Activated CD4-positive, alpha-beta T cell treated with anti-CD3 and anti-CD28 coated beads, Interleukin-2, amount 10 ng/mL, durations not matched to agents 7 days and 5 days (primary cell): ENCODE results near the gene PTPRG. TPM values are rescaled to one million over a fixed set of nuclear protein-coding genes. Genes with fewer than 3 reads are reported as not detected.

ENCODE experiments used
- CTCF ChIA-PET: fragments of 350-600 bp; sonication (Branson Sonifier 250); formaldehyde crosslinking; loops from one replicate; lab custom pipeline; 2021; ENCODE audit warnings: antibody characterized with exemption; lab: Charles Lee
- POLR2A ChIA-PET: fragments of 350-600 bp; sonication (Branson Sonifier 250); formaldehyde crosslinking; loops from one replicate; lab custom pipeline; 2021; ENCODE audit warnings: antibody characterized with exemption; lab: Charles Lee
- DNase-seq: peaks from one replicate; pipeline ENCODE4 v3.0.0-alpha.2; 2020
- H3K27ac Mint-ChIP-seq: one replicate; pipeline ENCODE4 v1.8.0; 2021; ENCODE audit warnings: mild to moderate bottlenecking, moderate library complexity, mixed read lengths
- H3K27me3 Mint-ChIP-seq: one replicate; pipeline ENCODE4 v1.8.0; 2021; ENCODE audit warnings: mixed read lengths
- H3K36me3 Mint-ChIP-seq: one replicate; pipeline ENCODE4 v1.8.0; 2021; ENCODE audit warnings: low read depth, mixed read lengths
- H3K4me1 Mint-ChIP-seq: one replicate; pipeline ENCODE4 v1.8.0; 2021; ENCODE audit warnings: mixed read lengths
- H3K4me3 Mint-ChIP-seq: one replicate; pipeline ENCODE4 v1.8.0; 2021; ENCODE audit warnings: mild to moderate bottlenecking, moderate library complexity, mixed read lengths
- H3K9me3 Mint-ChIP-seq: one replicate; pipeline ENCODE4 v1.8.0; 2021; ENCODE audit warnings: mixed read lengths
- total RNA-seq, 2 experiments: library from RNA; stranded (reverse); gene quantifications; one replicate each; pipeline ENCODE4 v1.2.3, GENCODE V29; 2021

Gene PTPRG
- total RNA-seq, 2 experiments from 2014 or later = not detected

DNA sequence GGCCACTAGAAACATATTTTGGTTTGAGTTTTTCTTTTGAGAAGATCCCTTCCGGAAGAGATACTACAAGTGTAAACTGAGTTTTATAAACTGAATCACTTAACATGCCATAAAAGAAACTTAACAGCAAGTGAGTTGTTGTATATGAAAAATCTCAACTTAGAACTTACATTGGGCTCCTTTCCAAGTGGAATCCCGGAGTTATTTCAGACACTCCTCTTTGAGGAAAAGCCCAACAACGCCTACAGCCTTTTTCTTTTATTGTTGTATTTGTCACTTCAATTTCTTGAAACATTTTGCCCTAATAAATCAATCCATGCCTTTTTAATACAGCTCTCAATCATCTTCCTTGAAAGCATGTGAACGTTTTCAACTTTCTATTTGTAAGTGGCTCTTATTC is 674.6 kb downstream of the PTPRG start:
- Mint-ChIP-seq H3K27ac (no peak overlapping the region), H3K4me1 (no peaks in the 10 kb centered on the region), H3K27me3 (peaks cover 13% of the 10 kb centered on the region), H3K9me3 (no peaks in the 10 kb centered on the region), H3K36me3 (no peaks in the 10 kb centered on the region), H3K4me3 (no peak overlapping the region)
- CTCF ChIA-PET = no interaction called here
- DNase-seq = no peak
- POLR2A ChIA-PET = no interaction called here

DNA sequence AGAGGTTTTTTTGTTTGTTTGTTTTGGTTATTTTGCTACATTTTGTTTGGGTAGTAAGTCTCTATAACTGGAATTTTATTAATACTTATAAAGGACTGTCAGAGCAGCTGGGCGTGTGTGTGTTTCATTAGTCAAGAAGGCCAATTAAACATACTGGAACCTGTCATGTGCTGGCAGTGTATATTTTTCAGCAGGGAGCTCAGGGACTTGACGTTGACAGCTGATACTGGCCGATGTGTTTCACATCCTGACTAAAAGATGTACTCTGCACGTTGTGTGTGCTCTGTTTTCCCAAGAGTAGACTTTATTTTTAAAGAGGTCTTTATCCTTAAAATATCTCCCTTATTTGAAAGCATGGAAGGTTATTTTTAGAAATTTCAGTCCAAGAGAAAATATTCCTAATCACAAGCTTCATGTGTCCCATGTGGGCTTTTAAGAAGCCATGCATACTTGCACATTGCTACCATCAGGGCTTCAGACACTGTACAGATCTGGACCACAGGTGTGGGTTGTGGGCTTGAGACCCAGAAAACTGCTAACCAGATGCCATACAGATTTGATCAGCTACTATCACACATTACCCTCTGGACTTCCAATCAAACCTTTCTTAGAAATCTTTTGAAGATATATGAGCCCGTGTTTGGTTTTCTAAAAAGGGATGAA is 676.0 kb downstream of the PTPRG start:
- Mint-ChIP-seq H3K27ac (no peak overlapping the region), H3K27me3 (peaks cover 11% of the 10 kb centered on the region), H3K36me3 (no peaks in the 10 kb centered on the region), H3K4me1 (no peaks in the 10 kb centered on the region), H3K9me3 (no peaks in the 10 kb centered on the region), H3K4me3 (no peak overlapping the region)
- DNase-seq = no peak
- ChIA-PET CTCF (no interaction called here), POLR2A (no interaction called here)

DNA sequence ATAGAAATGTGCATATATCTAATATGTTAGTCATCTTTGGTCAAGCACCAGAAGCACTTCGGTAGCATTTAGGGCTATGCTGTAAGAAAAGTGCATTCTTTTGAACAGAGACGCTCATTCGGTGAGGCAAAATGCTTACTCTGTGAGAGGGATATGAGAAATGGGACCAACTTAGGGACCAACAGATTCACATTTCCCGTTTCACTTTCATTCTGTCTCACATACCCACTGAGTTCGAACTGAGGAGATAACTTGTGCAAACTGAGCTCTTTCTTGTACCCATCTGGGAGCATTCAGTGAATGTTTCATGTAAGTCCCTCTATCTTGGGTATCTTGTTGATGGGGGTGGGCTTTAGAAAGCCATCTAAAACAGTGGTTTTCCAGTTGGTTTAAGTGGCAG is 676.6 kb downstream of the PTPRG start:
- no peak for DNase-seq
- H3K4me1 Mint-ChIP-seq = no peaks in the 10 kb centered on the region
- H3K36me3 Mint-ChIP-seq = no peaks in the 10 kb centered on the region
- POLR2A ChIA-PET = no interaction called here
- no peak overlapping the region for H3K4me3 Mint-ChIP-seq
- H3K9me3 Mint-ChIP-seq = no peaks in the 10 kb centered on the region
- CTCF ChIA-PET = no interaction called here
- peaks cover 11% of the 10 kb centered on the region for H3K27me3 Mint-ChIP-seq
- H3K27ac Mint-ChIP-seq = no peak overlapping the region

DNA sequence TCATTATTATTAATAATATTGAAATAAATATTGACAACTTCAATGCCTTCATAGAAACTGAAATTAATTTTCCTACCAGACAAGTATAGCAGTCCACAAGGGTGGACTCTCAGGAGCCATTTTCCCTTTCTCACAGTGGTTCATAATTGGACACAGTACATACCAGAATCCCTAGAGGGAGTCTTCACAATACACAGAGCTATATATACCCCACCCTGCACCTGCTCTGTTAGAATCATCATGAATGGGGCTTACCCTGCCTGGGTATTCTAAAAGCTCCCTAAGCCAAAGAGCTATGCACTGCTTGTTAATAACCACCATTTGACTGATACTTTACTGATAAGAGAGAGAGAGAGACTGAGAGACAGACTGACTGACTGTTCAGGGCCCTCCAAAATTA is 677.1 kb downstream of the PTPRG start:
- Mint-ChIP-seq H3K9me3 (no peaks in the 10 kb centered on the region), H3K36me3 (no peaks in the 10 kb centered on the region), H3K4me1 (no peaks in the 10 kb centered on the region), H3K27ac (no peak overlapping the region), H3K4me3 (no peak overlapping the region), H3K27me3 (peaks cover 9% of the 10 kb centered on the region)
- POLR2A ChIA-PET = no interaction called here
- CTCF ChIA-PET = no interaction called here
- DNase-seq = no peak

DNA sequence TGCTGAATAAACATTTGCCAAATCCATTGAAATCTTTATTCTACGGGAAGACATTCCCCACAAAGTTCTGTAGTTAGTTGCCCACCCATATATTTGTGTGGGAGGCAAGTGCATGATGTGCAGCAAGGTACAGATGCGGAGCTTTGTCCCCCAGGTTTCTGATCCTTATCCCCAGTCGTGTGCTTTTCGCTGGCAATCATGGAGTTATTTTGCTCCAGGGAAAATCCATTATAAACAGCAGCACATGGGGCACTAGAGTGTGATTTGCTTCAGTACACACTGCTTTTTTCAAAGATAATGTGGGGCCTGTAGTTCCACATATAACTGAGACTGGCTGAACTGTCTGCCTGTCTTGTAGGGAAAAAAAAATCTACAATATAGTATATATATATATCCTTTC is 679.9 kb downstream of the PTPRG start:
- Mint-ChIP-seq H3K27me3 (peaks cover 5% of the 10 kb centered on the region), H3K36me3 (no peaks in the 10 kb centered on the region), H3K27ac (no peak overlapping the region), H3K4me1 (no peaks in the 10 kb centered on the region), H3K4me3 (no peak overlapping the region), H3K9me3 (no peaks in the 10 kb centered on the region)
- POLR2A ChIA-PET = no interaction called here
- CTCF ChIA-PET = no interaction called here
- no peak for DNase-seq

DNA sequence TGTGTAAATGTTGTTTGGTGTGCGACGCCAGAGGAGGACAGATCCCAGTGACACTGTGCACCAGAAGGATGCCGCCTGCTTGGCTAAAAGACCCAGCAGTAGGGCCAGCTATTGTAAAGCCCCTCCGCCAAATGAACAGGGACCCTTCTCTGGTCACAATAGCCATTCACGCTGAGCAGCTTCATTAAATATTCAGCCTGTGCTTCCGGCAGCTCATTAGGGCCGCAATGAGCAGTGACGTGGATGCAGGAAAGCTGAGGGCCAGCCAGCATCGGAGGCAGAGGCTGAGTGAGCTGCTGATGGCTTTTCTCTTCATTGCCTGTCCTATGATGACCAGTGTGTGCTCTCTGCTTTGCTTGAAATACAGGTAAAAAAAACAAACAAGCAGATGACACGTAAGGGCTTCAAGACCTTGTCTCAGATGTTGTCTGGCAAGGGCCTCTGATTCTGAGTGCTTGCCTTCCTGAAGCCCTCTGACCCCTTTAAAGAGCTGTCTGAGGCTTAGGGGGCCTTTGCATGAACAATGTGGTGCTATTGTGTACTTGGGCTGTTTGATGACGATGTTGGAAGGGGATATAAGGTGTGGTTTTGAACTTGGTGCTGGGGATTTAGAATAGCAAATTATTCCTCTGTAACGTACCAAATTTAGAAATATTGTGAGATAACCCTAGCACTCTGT is 681.6 kb downstream of the PTPRG start:
- H3K27ac Mint-ChIP-seq = no peak overlapping the region
- POLR2A ChIA-PET = no interaction called here
- H3K36me3 Mint-ChIP-seq = no peaks in the 10 kb centered on the region
- H3K9me3 Mint-ChIP-seq = no peaks in the 10 kb centered on the region
- no peak overlapping the region for H3K4me3 Mint-ChIP-seq
- no peak for DNase-seq
- peaks cover 8% of the 10 kb centered on the region for H3K27me3 Mint-ChIP-seq
- no peaks in the 10 kb centered on the region for H3K4me1 Mint-ChIP-seq
- CTCF ChIA-PET = interaction anchor here (0.6 to 1.8 kb wide), 2 partner anchors 9 to 328 kb away, joined by 3 to 4 read pairs; no protein-coding TSS in a partner anchor

DNA sequence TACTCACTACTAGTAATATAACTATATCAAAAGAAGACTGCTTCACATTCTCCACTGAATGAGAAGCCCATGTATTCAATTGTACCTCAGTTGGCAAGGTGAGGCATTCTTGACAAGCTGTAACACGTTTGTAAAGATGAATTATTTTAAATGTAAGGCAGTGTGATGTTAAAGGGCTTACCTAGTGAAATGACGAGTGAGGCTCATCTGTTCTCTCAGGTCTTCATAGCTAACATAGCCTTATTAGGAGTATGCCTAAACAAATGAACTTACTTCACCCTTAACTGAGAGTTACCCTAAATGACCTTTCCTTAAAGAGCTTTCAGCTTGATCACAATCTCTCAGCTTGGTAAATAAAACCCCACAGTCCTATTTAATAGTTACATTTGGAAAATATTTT is 684.7 kb downstream of the PTPRG start:
- no peak for DNase-seq
- Mint-ChIP-seq H3K4me1 (no peaks in the 10 kb centered on the region), H3K27me3 (peaks cover 7% of the 10 kb centered on the region), H3K27ac (no peak overlapping the region), H3K36me3 (no peaks in the 10 kb centered on the region), H3K9me3 (no peaks in the 10 kb centered on the region), H3K4me3 (no peak overlapping the region)
- POLR2A ChIA-PET = no interaction called here
- CTCF ChIA-PET = no interaction called here

DNA sequence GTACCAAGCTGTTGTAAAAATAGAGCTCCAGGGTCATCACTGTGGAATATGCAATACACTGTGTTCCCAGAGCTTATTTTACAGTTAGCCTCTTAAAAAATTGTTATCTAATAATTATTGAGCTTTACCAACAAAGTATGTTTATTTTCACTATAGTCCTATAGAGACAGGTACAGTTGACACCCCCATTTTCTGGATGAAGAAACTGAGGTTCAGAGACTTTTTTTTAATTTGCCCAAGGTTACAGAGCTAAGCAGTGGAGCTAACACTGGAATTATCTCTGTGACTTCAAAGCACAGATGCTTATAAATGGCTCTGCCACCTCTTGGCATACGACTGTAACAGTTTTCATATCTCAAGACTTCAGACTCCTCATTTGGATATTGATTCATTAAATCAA is 685.6 kb downstream of the PTPRG start:
- no peaks in the 10 kb centered on the region for H3K9me3 Mint-ChIP-seq
- no peak for DNase-seq
- no peaks in the 10 kb centered on the region for H3K4me1 Mint-ChIP-seq
- no peak overlapping the region for H3K27ac Mint-ChIP-seq
- H3K27me3 Mint-ChIP-seq = peaks cover 7% of the 10 kb centered on the region
- H3K36me3 Mint-ChIP-seq = no peaks in the 10 kb centered on the region
- ChIA-PET POLR2A (no interaction called here), CTCF (no interaction called here)
- no peak overlapping the region for H3K4me3 Mint-ChIP-seq

DNA sequence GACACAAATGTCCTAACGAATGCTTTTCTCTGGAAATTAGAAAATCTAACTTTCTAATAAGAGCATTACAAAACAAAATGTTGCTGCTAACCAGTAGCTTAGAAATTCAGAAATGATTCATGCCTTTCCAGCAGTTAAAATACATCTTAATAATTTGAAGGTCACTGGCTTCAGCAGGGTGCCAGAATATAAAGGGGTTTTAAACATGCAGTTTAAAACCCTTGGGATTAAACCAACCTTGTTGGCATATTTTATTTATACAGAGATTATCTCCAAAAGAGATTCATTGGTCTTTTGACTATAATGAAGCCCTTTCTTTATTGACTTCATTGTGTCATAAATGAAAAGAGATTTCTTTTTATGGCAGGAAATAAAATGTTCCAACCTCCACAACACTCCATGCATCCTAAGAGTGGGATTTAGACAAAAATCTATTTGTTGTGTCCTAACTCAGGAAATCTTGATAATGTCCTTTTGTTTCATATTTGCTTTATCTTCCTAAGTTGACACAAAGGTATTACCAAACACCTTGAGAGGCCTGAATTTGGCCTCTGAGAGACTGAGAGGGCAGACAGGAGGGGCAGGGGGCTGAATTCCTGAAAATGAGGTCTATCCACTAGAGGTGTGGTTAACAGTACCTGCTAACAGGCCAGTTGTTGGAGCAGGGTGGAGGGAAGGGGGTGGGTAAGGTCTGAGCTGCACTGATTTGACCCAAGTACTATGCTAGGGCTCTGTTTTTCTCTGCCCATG is 687.5 kb downstream of the PTPRG start:
- ChIA-PET POLR2A (no interaction called here), CTCF (no interaction called here)
- H3K4me3 Mint-ChIP-seq = no peak overlapping the region
- H3K27ac Mint-ChIP-seq = no peak overlapping the region
- peaks cover 7% of the 10 kb centered on the region for H3K27me3 Mint-ChIP-seq
- H3K36me3 Mint-ChIP-seq = no peaks in the 10 kb centered on the region
- H3K4me1 Mint-ChIP-seq = no peaks in the 10 kb centered on the region
- DNase-seq = no peak
- H3K9me3 Mint-ChIP-seq = no peaks in the 10 kb centered on the region

DNA sequence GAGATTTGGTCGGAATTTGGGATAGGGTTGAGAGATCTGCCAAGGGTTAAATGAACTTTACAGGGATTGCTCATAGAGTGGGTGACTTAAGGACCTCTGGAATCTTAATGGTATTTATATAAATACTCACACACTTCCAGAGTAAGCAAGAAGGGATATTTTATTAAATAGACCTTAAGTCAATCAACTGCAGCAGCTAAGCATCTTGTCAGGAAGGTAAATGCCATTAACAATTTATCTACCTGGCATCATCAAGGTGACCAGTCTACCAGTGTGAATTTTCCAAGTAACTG is 688.1 kb downstream of the PTPRG start:
- Mint-ChIP-seq H3K4me3 (no peak overlapping the region), H3K27ac (no peak overlapping the region), H3K36me3 (no peaks in the 10 kb centered on the region), H3K4me1 (no peaks in the 10 kb centered on the region), H3K9me3 (no peaks in the 10 kb centered on the region), H3K27me3 (peaks cover 5% of the 10 kb centered on the region)
- POLR2A ChIA-PET = no interaction called here
- CTCF ChIA-PET = no interaction called here
- no peak for DNase-seq

DNA sequence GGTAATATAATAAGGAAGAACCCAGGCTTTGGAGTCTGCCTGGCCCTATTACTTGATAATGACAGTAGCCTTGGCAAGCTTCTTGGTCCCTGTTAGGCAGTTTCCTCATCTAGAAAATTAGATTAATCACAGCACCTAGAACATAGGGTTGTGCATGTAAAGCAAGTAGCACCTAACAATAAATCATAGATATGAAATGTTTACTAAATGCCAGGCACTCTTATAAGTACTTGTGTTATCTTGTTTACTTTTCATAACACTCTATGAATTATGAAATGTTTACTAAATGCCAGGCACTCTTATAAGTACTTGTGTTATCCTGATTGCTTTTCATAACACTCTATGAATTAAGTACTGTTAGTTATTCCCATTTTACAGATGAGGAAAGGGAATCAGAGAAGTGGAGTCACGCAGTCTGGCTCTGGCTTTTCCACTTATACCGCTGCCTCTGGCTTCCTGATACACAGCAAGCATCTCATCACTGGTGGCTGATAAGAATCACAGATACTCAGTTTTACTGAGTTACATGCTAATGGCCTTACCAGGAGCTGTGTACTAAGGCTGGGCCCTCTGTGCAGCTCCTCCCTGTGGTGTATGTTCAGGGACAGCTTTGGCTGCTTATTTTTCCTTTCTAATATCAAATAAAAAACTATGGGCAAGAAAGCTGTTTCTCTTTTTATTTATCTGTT is 688.6 kb downstream of the PTPRG start:
- POLR2A ChIA-PET = no interaction called here

DNA sequence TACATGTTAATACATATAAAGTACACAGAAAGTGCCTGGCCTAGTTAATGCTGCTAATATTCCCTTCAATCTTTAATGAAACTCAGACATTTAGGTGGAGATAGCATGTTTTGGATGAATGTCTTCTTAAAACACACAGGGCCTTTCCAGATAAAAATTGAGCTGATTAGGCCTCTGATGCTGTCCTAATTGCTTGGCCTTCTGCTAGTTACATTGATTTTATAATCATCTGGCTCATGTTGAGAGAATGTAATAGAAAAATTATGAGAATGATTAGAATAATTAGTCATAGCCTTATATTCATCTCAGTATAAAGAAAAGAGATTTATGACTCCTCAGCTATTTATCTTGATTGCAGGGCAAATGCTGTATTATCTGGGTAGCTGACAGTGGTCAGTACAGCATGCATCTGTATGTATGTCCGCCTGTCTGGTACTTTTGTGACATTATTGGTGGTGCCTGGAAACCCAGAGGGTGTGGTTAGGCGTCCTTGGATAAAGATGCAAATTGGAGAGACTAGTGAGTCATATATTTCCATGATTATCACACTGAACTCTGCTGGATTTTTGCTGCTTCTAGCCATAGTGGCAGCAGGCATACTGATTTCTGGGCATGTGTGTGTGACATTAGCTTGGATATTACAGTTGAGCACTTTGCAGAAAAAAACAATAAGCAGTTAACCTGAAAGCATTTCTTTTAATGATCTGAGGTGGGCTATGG is 691.2 kb downstream of the PTPRG start:
- Mint-ChIP-seq H3K4me1 (no peaks in the 10 kb centered on the region), H3K27ac (no peak overlapping the region), H3K4me3 (no peak overlapping the region), H3K27me3 (peaks cover 2% of the 10 kb centered on the region), H3K36me3 (no peaks in the 10 kb centered on the region), H3K9me3 (no peaks in the 10 kb centered on the region)
- ChIA-PET POLR2A (no interaction called here), CTCF (no interaction called here)
- no peak for DNase-seq

More for the DNA sequence above, 688.6 kb downstream of the PTPRG start:
- Mint-ChIP-seq H3K9me3 (no peaks in the 10 kb centered on the region), H3K27ac (no peak overlapping the region), H3K4me3 (no peak overlapping the region), H3K4me1 (no peaks in the 10 kb centered on the region), H3K27me3 (peaks cover 5% of the 10 kb centered on the region), H3K36me3 (no peaks in the 10 kb centered on the region)
- no peak for DNase-seq
- CTCF ChIA-PET = no interaction called here
